ENCODE measurements around the gene ATP8B3.

GRCh38 chr19:1837625-1838105 is 25.6 kb upstream of the ATP8B3 start:
- TF ChIP-seq CTCF (IDR thresholded peaks at IDR 0.05): peak; percentile 70 to 89 (median 81)
- no peak for TF ChIP-seq POLR2A (IDR thresholded peaks at IDR 0.05)

Measured in testis (tissue), 2 donors.